ENCODE results near the gene CELF1. TPM values are rescaled to one million over a fixed set of nuclear protein-coding genes. Genes with fewer than 3 reads are reported as not detected.

Gene CELF1
- polyA plus RNA-seq, 1 donor (not counting 4 experiments of a cell fraction or from before 2014, with no cell fraction given), result 110 TPM

- peaks cover 0 to 4% of the 10 kb centered on the region in 2 experiments for H3K36me3 ChIP-seq (ENCODE audit: control insufficient read depth in 2 of 2, extremely low read depth in 1 of 2, insufficient read depth in 2 of 2, low read length in 2 of 2)
- no peaks in the 10 kb centered on the region for H3K9me1 ChIP-seq (ENCODE audit: control insufficient read depth, extremely low read depth, insufficient read depth, low read length)
- no peaks in the 10 kb centered on the region for H3K9me3 ChIP-seq (ENCODE audit: control insufficient read depth, low read depth, low read length)
- no peak overlapping the region for H2AFZ ChIP-seq (ENCODE audit: control insufficient read depth, low read length)
- no peak for DNase-seq (ENCODE audit: low read depth, low spot score)
- TF ChIP-seq EZH2 (IDR thresholded peaks at IDR 0.05; ENCODE audit: low read length) (no peak), CTCF (optimal IDR thresholded peaks at IDR 0.05 in 1 of 3, IDR thresholded peaks at IDR 0.05 in 1 of 3, conservative IDR thresholded peaks at IDR 0.05 in 1 of 3; ENCODE audit: extremely low read depth in 1 of 3, insufficient read depth in 2 of 3, low read length in 3 of 3) (no peak)
- no peaks in the 10 kb centered on the region for H3K4me1 ChIP-seq (ENCODE audit: control insufficient read depth, extremely low read depth, insufficient read depth, low read length)
- no peak overlapping the region for H3K4me2 ChIP-seq (ENCODE audit: control insufficient read depth, extremely low read depth, insufficient read depth, low read depth, low read length)
- no peak overlapping the region for H3K9ac ChIP-seq (ENCODE audit: control insufficient read depth, extremely low read depth, insufficient read depth, low read length)
- dilution Hi-C loops (cut with MboI; ENCODE audit: extremely low pct_ligation_motif_present, low sequenced_read_pairs), result no loop called here
- H3K79me2 ChIP-seq (ENCODE audit: control insufficient read depth, insufficient read depth, low read length), result no peaks in the 10 kb centered on the region
- no peak for FAIRE-seq
- H3K27ac ChIP-seq (ENCODE audit: control insufficient read depth, insufficient read depth, low read length), result no peak overlapping the region
- H3K4me3 ChIP-seq (ENCODE audit: control insufficient read depth in 2 of 3, extremely low read depth in 1 of 3, insufficient read depth in 2 of 3, low read depth in 1 of 3, low read length in 3 of 3), result no peak overlapping the region
- no peaks in the 10 kb centered on the region for H4K20me1 ChIP-seq (ENCODE audit: control insufficient read depth, extremely low read depth, insufficient read depth, low read length)
- no peaks in the 10 kb centered on the region for H3K27me3 ChIP-seq (ENCODE audit: control insufficient read depth, extremely low read depth, insufficient read depth, low read length)
These were observed 100.9 kb downstream of the CELF1 start for GRCh38 chr11:47451990-47452389.

GRCh38 chr11:47451436-47451835 lies 101.5 kb downstream of the CELF1 start:
- Histone ChIP-seq H3K9me3 (ENCODE audit: control insufficient read depth, low read depth, low read length) (no peaks in the 10 kb centered on the region), H3K36me3 (ENCODE audit: control insufficient read depth in 2 of 2, extremely low read depth in 1 of 2, insufficient read depth in 2 of 2, low read length in 2 of 2) (peaks cover 0 to 6% of the 10 kb centered on the region in 2 experiments), H4K20me1 (ENCODE audit: control insufficient read depth, extremely low read depth, insufficient read depth, low read length) (no peaks in the 10 kb centered on the region), H3K27ac (ENCODE audit: control insufficient read depth, insufficient read depth, low read length) (no peak overlapping the region), H3K4me3 (ENCODE audit: control insufficient read depth in 2 of 3, extremely low read depth in 1 of 3, insufficient read depth in 2 of 3, low read depth in 1 of 3, low read length in 3 of 3) (no peak overlapping the region), H2AFZ (ENCODE audit: control insufficient read depth, low read length) (no peak overlapping the region), H3K4me1 (ENCODE audit: control insufficient read depth, extremely low read depth, insufficient read depth, low read length) (no peaks in the 10 kb centered on the region), H3K79me2 (ENCODE audit: control insufficient read depth, insufficient read depth, low read length) (no peaks in the 10 kb centered on the region), H3K9ac (ENCODE audit: control insufficient read depth, extremely low read depth, insufficient read depth, low read length) (no peak overlapping the region), H3K27me3 (ENCODE audit: control insufficient read depth, extremely low read depth, insufficient read depth, low read length) (no peaks in the 10 kb centered on the region), H3K9me1 (ENCODE audit: control insufficient read depth, extremely low read depth, insufficient read depth, low read length) (no peaks in the 10 kb centered on the region), H3K4me2 (ENCODE audit: control insufficient read depth, extremely low read depth, insufficient read depth, low read depth, low read length) (no peak overlapping the region)
- DNase-seq (ENCODE audit: low read depth, low spot score) (no peak), FAIRE-seq (no peak)
- dilution Hi-C loops (cut with MboI; ENCODE audit: extremely low pct_ligation_motif_present, low sequenced_read_pairs), result no loop called here
- TF ChIP-seq CTCF (optimal IDR thresholded peaks at IDR 0.05 in 1 of 3, IDR thresholded peaks at IDR 0.05 in 1 of 3, conservative IDR thresholded peaks at IDR 0.05 in 1 of 3; ENCODE audit: extremely low read depth in 1 of 3, insufficient read depth in 2 of 3, low read length in 3 of 3), result no peak

Data from keratinocyte (primary cell).